NOMO-1 (cell line): Measurements from ENCODE around the gene CEP68.
"Not testable (repeated sequence)": the region's sequence is repeated elsewhere in the genome, so short reads cannot be mapped to it uniquely, and the experiment has no call there.

Experiments used
- DNase-seq, 2 experiments: peaks; one replicate each; lab custom pipeline; 2025; ENCODE audit not compliant: unreplicated experiment in 2 of 2; lab: John Stamatoyannopoulos, UW

CEP68 gene

DNA sequence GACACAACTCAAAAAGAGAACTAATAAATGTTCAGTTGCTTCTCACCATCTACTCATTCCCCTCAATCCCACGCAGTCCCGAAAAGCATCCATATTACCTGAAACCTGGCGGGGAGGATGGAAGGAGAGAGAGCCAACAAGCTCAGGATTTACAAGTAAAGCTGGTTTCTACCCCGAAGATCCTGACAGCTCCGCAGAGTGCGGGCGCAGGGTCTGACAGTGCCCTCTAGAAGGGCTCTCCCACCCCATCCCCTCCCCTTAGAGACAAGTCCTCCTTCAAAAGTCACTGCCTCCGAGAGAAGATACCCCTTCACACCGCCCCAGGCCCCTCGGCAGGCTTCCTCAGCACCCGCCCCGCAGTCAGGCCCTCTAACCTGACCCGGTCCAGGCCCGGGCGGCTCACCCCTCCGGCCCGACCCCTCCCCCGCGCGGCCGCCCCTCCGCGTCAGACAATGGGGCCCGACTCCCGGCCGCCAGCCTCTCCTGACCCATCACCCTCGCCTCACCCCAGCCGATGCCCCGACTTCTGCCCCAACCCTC lies 73.1 kb downstream of the CEP68 start:
- no peak for DNase-seq

DNA sequence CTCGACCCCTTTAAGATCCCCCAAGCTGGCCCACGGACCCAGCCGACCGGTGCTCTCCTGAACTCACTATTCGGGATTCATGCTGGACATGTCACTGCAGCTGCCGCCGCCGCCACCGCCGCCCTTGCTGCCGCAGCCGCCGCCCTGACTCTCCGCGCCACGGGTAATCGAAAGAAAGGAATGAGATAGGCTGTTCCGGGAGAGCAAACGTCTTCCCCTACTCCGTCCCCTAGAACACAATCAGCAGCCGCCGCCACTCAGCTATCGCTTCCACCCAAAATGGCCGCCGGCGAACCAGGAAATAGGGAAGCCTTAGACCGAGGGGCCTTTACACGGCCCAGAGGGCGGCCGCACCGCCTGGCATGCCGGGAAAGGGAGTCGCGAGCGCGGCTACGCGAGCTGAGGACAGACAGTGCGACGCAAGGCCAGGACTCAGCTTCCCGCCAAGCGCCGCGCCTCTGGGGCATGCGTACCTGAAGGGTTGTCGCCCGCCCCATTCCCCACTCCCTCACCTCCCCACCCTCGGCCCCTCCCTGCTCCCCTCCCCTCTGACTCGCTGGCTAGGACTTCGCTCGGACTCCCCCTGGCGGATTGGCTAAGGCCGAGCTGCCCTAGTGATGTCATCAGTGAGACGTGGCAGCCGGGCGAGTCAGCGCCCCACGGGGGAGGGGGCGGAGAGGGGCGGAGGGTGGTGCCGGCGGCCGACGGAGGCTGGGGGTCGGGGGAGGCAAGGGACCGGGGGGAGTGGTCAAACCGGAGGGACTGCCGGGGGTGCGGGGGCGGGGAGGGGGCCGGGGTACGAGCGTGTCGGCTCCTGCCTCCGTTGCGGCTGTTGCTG lies 73.8 kb downstream of the CEP68 start, which contains the start of gene RAB1A:
TSS of gene RAB1A (minus strand) at position 281 of the 838 bp plus-strand sequence. CDS start at position 90, 191 bp downstream.
- peak; percentile 99 for DNase-seq

DNA sequence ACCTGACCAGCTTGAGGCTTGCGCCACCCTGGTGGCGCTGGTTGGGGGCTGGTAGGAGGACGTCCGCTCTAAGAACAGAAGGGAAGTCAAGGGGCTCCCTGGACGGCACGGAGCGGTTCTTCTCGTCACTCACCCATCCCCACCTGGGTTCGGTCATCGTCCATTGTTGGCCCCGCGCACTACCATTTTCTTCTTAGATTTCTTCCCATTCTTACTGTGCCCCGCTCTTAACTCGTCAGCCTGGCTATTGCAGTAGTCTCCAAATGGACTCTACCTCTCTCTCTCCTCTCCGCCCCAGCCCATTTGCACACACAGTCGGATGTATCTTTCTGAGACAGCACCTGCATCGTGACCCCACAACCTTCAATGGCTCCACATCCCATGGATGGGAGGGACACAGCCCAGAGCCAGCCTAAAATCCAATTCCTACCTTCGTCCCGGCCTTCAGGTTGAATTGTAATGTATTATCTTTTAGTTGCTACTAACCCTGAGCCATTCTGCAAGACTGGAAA lies 74.5 kb downstream of the CEP68 start:
- DNase-seq: peak; percentile 72 to 86

DNA sequence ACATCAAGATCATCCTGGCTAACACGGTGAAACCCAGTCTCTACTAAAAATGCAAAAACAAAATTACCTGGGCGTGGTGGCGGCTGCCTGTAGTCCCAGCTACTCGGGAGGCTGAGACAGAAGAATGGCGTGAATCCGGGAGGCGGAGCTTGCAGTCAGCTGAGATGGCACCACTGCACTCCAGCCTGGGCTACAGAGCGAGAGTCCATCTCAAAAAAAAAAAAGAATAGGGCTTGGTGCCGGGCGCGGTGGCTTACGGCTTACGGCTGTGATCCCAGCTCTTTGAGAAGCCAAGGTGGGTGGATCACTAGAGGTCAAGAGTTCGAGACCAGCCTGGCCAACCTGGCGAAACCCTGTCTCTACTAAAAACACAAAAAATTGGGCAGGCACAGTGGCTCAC lies 76.7 kb downstream of the CEP68 start:
- DNase-seq: not testable (repeated sequence)

DNA sequence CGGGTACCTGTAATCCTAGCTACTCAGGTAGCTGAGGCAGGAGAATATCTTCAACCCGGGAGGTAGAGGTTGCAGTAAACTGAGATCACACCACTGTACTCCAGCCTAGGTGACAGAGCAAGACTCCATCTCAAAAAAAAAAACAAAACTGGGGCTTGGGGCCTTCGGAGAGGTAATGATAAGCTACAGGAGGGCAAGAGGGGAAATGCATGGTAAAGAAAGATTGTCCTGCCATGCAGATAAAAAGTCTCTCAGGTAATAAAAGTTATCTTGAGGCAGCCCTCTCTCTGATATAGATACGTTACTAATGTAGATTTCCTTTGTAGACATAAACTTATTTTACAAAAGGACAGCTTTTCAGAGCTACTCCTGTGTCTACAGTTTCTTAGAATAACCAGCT lies 77.4 kb downstream of the CEP68 start:
- DNase-seq: no peak

DNA sequence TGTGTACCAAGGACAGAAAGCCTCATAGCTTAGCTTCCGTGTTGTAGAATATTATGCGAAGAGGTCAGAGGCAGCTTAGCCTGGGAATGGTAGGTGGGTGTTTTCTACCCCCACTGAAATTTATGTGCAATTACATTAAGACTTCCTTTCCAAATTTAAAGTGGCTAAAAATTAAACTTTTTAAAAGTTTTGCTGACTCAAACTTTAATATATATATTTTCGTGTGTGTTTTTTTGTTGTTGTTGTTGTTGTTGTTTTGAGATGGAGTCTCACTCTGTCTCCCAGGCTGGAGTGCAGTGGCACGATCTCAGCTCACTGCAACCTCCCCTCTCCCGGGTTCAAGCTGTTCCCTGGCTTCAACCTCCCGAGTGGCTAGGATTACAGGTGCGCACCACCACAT lies 77.9 kb downstream of the CEP68 start:
- no peak for DNase-seq

DNA sequence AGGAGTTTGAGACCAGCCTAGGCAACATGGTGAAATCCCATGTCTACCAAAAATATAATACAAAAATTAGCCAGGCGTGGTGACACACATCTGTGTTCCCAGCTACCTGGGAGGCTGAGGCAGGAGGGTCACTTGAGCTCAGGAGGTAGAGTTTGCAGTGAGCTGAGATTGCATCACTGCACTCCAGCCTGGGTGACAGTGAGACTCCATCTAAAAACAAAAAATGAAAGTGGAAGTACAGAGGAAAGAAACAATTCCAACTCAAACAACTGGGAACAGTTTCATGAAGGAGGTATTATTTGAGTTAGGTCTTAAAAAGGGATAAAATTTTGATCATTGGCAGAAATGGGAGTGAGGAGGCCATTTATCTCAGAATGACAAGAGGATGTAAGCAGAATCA lies 80.0 kb downstream of the CEP68 start:
- no peak for DNase-seq
